Duodenal mucosa (tissue), 2 donors: ENCODE data around the gene KIAA0232.

Experiments used
- H3K27ac ChIP-seq: one replicate; pipeline ENCODE4 v1.7.0; 2013; ENCODE audit warnings: low read depth, low read length
- H3K27me3 ChIP-seq, 2 donors: one replicate each; pipeline ENCODE4 v1.7.0; 2013; ENCODE audit warnings: low read length in 2 of 2, control low read depth in 1 of 2; ENCODE audit not compliant: insufficient read depth in 2 of 2, control insufficient read depth in 1 of 2
- H3K36me3 ChIP-seq, 2 donors: one replicate each; pipeline ENCODE4 v1.7.0; 2013; ENCODE audit warnings: low read length in 2 of 2, control low read depth in 1 of 2; ENCODE audit not compliant: insufficient read depth in 2 of 2, control insufficient read depth in 1 of 2
- H3K4me1 ChIP-seq, 2 donors: one replicate each; pipeline ENCODE4 v1.7.0; 2013; ENCODE audit warnings: low read length in 2 of 2, control low read depth in 1 of 2; ENCODE audit not compliant: insufficient read depth in 2 of 2, control insufficient read depth in 1 of 2
- H3K4me3 ChIP-seq, 2 donors: one replicate each; pipeline ENCODE4 v1.7.0; 2013; ENCODE audit warnings: low read length in 2 of 2, low read depth in 1 of 2
- H3K9ac ChIP-seq, 2 donors: one replicate each; pipeline ENCODE4 v1.7.0; 2013; ENCODE audit warnings: low read length in 2 of 2, low read depth in 1 of 2
- H3K9me3 ChIP-seq, 2 donors: one replicate each; pipeline ENCODE4 v1.7.0; 2013; ENCODE audit warnings: low read length in 2 of 2, control low read depth in 1 of 2; ENCODE audit not compliant: control insufficient read depth in 1 of 2

Gene KIAA0232

DNA sequence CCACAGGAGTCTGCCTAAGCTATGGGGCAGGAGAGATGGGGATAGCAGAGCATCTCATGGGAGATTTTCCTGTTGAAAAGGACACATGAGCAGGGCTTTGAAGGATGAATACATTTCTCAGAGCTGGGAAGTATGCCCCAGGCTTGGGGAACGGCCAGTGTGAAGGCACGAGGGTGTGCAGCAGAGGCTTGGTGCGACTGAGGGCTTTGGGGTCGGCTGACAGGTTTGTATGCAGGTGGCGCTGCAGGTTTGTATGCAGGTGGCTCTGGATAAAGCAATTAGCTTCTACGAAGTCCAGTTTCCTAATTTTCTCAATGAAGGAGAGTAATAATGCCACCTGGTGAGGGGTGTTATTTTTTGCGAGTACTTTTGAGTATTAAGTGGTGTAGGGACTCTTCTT, 6.8 kb upstream of the KIAA0232 start:
- H3K4me1 ChIP-seq, result peaks cover 30 to 41% of the 10 kb centered on the region in 2 donors
- H3K9me3 ChIP-seq, result no peaks in the 10 kb centered on the region
- H3K36me3 ChIP-seq, result no peaks in the 10 kb centered on the region
- no peak overlapping the region for H3K27ac ChIP-seq
- no peak overlapping the region for H3K4me3 ChIP-seq
- no peak overlapping the region for H3K9ac ChIP-seq
- no peaks in the 10 kb centered on the region for H3K27me3 ChIP-seq

DNA sequence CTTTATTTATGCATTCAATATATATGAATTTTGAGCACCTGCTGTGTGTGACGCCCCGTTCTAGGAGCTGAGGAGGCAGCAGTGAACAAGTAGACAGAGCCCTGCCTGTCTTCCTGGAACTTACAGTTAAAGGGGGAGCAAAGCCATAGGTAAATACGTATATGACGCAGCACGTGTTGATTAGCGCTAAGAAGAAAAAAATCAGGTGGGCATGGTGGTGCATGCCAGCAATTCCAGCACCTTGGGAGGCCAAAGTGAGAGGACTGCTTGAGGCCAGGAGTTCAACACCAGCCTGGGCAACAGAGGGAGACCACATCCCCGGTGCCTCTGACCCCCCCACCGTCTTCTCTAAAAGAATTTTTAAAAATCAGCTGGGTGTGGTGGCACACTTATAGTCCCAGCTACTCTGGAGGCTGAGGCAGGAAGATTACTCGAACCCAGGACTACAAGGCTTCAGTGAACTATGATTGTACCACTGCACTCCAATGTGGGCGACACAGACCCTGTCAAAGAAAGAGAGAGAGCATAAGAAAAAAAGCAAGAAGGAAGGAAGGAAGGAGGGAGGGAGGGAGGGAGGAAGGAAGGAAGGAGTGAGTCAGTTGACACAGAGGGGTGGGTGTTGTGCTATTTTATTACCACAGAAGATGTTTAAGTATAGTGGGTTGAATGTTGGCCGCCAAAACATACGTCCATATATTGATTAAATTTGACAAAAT, 5.4 kb upstream of the KIAA0232 start:
- Histone ChIP-seq H3K36me3 (no peaks in the 10 kb centered on the region), H3K27me3 (no peaks in the 10 kb centered on the region), H3K4me3 (no peak overlapping the region), H3K9ac (no peak overlapping the region), H3K9me3 (no peaks in the 10 kb centered on the region), H3K4me1 (peaks cover 38 to 40% of the 10 kb centered on the region in 2 donors), H3K27ac (no peak overlapping the region)

DNA sequence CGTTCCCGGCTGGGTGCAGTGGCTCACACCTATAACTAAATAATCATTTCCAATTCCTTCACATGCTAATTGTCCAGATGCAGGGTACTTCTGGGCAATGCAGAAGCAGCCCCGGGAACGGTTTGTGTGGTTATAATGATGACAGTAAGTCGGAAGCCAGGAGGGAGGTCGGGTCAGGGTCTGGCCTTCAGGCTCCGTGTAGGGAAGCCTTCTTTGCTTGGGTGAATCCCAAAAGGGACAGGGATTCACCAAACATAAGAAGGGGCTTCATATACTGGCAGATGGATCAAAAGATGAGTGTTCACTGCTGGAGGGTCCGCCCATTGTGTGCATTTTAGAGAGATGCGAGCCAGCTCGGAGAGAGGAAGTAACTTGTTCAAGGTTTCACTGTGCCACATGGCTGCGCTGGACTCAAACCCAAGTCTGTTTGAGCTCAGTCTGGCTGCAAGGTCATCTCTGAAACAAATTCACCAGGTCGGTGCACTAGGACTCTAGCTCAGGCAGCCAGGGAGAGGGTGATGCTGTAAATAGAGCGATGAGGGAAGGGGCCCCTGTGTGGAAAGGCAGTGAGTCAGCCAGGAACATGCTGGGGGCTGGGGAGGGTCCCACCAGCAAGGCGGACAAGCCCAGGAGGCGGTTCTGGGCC, 4.8 kb upstream of the KIAA0232 start:
- no peaks in the 10 kb centered on the region for H3K36me3 ChIP-seq
- no peak overlapping the region for H3K9ac ChIP-seq
- H3K27me3 ChIP-seq, result no peaks in the 10 kb centered on the region
- H3K4me3 ChIP-seq, result no peak overlapping the region
- H3K27ac ChIP-seq, result no peak overlapping the region
- H3K9me3 ChIP-seq, result no peaks in the 10 kb centered on the region
- peaks cover 31 to 34% of the 10 kb centered on the region in 2 donors for H3K4me1 ChIP-seq

DNA sequence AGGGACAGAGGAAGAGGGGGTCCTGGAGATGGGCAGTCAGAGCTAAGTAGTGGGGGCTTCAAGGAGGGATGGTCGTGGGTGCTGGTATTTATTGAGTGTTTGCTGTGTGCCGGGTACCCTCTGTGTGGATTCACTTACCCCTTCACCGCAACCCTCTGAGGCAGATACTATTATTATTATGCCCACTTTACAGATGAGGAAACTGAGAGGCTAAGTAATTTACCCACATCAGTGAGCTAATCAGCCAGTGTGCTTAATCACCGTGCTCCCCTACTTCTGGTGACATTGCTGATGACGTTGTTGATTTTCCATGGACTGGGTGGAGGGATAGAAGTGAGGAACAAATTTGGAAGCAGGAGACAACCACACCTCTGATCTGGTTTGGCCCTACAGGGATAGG, 4.1 kb upstream of the KIAA0232 start:
- Histone ChIP-seq H3K36me3 (no peaks in the 10 kb centered on the region), H3K27me3 (no peaks in the 10 kb centered on the region), H3K9me3 (no peaks in the 10 kb centered on the region), H3K4me3 (no peak overlapping the region), H3K27ac (no peak overlapping the region), H3K9ac (no peak overlapping the region), H3K4me1 (peaks cover 24 to 27% of the 10 kb centered on the region in 2 donors)

DNA sequence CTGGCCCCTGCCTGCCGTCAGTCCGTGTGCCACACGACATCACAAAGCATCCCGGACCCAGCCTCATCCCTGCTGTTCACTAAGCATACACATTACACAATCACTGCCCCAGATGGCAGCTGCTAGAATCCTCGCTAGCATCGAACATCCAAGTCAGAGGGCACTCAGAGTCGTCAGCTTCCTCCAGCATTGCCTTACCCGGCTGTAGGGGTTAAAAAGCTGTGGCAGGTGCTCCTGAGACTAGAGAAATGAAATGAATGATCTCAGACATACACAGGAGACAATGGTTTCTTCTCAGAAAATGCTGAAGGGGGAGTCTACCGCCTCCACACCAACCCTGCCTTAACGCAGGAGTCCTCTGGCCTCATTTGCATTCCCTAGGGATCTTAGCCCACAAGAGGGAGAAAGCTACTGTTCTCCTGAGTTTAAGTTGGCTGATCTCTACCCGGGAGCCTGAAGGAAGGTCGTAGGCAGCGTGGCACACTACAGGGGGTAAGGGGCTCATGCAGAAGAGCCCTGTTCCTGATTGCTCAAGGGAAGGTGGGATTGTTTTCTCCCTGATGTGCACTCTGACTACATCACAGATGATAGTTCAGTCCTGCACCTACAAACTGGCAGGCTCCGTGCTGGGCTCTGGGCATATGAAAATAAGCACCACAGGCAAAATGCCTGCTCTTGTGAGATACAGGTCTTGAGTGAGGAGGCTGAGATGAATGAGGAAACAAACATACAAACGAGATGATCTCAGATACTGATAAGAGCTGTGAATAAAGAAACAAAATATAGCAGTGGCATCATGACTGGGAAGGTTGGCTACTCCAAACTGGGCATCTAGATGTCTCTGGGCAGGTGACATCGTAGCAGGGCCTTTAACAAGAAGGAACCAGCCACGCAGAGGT, 2.6 kb upstream of the KIAA0232 start:
- Histone ChIP-seq H3K27me3 (no peaks in the 10 kb centered on the region), H3K9me3 (no peaks in the 10 kb centered on the region), H3K4me3 (no peak overlapping the region), H3K27ac (no peak overlapping the region), H3K9ac (no peak overlapping the region), H3K4me1 (peaks cover 26 to 27% of the 10 kb centered on the region in 2 donors), H3K36me3 (no peaks in the 10 kb centered on the region)

DNA sequence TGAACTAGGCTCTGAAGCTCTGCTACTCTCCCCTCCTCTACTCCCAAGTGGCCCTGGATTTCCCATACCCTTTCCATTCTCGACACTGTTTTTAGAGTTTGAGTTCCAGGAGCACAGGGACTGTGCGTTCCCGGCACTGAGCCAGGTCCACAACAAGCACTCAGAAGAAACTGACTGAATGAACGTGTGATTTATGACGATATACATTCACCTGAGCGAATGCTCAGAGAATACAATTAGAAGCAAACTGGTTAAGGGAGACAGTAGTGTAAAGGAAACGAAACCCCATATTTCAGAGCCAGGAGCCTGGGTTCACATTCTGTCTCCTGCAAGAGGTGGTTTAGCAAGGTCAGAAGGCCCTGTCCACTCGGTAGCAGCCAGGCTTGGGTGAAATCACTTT, 1.4 kb upstream of the KIAA0232 start:
- Histone ChIP-seq H3K36me3 (no peaks in the 10 kb centered on the region), H3K4me3 (no peak overlapping the region), H3K27ac (no peak overlapping the region), H3K27me3 (no peaks in the 10 kb centered on the region), H3K4me1 (peaks cover 26 to 27% of the 10 kb centered on the region in 2 donors), H3K9ac (no peak overlapping the region), H3K9me3 (no peaks in the 10 kb centered on the region)

DNA sequence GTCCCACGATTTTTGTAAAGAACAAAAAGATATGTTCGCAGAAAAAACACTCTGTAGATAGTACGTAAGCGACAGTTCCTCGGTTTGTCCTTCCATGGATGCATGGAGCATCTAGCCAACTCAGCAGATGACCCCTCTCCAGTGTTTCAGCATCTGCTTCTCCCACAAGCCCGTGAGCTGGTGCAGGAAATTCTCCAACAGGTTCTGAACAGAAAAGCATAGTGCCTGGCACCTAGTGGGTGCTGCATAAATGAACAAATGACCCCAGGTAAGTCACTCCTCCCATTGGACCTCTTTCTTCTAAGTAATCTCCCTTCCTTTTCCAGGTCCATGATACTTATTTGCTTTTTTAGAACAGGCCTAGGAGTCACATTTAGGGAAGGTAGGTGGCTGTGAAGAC, 966 bp upstream of the KIAA0232 start:
- Histone ChIP-seq H3K27me3 (no peaks in the 10 kb centered on the region), H3K4me1 (peaks cover 26 to 27% of the 10 kb centered on the region in 2 donors), H3K27ac (no peak overlapping the region), H3K9me3 (no peaks in the 10 kb centered on the region), H3K4me3 (peak overlapping the region; percentile 54 to 79), H3K9ac (peak overlapping the region in 1 of 2 donors; percentile 51), H3K36me3 (no peaks in the 10 kb centered on the region)

DNA sequence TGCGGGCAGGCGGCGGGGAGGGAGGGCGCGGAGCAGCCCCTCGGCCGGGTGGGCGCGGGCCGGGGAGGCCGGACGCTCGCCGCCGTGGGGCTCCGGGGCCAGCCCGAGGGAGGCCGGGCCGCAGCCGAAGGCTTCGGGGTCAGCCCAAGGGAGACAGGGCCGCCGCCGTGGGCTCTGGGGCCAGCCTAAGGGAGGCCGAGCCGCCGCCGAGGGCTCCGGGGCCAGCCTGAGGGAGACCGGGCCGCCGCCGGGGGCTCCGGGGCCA, 251 bp downstream of the KIAA0232 start:
- Histone ChIP-seq H3K4me3 (peak overlapping the region; percentile 79 to 92), H3K36me3 (no peaks in the 10 kb centered on the region), H3K4me1 (peaks cover 26 to 27% of the 10 kb centered on the region in 2 donors), H3K27ac (peak overlapping the region; percentile 94), H3K9ac (peak overlapping the region; percentile 76 to 93), H3K27me3 (no peaks in the 10 kb centered on the region), H3K9me3 (no peaks in the 10 kb centered on the region)

DNA sequence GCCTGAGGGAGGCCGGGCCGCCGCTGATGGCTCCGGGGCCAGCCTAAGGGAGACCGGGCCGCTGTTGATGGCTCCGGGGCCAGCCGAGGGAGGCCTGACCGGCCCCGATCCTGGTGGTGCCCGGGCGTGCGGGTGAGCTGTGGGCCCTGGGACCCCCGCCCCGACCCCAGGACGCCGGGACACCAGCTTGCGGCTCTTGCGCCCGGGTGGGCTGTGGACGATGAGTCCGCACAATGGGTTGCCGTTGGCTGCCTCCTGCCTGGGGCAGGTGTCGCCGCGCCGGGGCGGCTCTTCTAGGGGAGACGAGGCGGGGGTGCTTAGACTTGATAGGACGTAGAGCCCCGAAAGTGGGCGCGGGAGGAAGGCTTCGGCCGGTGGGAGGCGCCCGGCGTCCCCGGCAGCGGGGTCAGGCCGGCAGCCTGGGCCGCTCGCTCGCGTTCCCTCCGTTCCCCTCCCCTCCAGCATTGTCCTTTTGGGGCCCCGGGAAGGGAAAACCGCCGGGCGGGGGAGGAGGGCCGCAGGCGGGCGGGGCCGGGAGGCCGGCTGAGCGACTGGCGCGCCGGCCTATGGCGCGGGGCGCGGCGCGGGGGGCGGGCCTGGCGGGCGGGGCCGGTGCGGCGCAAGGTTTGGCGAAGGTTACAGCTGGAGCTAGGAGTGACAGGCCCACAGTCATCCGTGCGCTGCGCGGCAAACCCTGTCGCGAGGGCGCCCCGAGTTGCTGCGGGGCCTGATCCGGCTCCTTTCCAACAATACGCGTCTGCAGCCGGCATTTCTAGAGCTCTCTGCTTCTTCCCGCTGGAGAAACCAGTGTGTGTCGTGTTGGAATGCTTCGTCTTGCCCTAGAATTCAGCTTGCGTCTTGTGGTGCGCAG, 819 bp downstream of the KIAA0232 start:
- Histone ChIP-seq H3K4me1 (peaks cover 29% of the 10 kb centered on the region in 2 donors), H3K9me3 (no peaks in the 10 kb centered on the region), H3K36me3 (no peaks in the 10 kb centered on the region), H3K9ac (peak overlapping the region; percentile 80 to 93), H3K4me3 (peak overlapping the region; percentile 82 to 92), H3K27me3 (no peaks in the 10 kb centered on the region), H3K27ac (peak overlapping the region; percentile 94)
